Measurements from ENCODE around the gene FAM50A. TPM values are rescaled to one million over a fixed set of nuclear protein-coding genes. Genes with fewer than 3 reads are reported as not detected.
"Not testable (repeated sequence)": the region's sequence is repeated elsewhere in the genome, so short reads cannot be mapped to it uniquely, and the experiment has no call there.

The FAM50A gene
- total RNA-seq, 4 donors from 2014 or later: 47.7 to 63.5 (median 56.7) TPM

DNA sequence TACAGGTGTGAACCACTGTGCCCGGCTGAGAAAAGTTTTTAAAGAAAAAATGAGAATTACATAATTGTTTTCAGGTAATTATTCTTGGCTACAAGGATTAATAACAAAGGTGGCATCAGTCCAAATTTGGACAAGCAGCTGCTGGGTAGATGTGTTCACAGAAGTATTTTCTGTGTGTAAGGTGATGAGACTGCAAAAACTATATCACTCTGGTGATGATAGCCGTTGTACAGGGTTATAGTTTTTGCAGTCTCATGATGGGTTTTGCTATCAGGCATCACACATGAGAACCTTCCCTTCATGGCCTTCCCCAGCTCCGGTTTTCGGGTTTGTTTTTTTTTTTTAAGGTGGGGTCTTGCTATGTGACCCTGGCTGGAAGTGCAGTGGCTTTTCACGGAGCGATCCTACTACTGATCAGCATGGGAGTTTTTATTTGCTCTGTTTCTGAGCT, 51.6 kb downstream of the FAM50A start:
- Histone ChIP-seq H3K4me1 (peaks cover 0 to 4% (median 0%) of the 10 kb centered on the region in 4 donors), H3K9me3 (no peaks in the 10 kb centered on the region), H3K27ac (replicated peaks in 1 of 4) (no peak overlapping the region), H3K4me3 (no peak overlapping the region), H3K27me3 (no peaks in the 10 kb centered on the region), H3K36me3 (no peaks in the 10 kb centered on the region)
- 87% methylated on average over 6 of the region's 6 CpGs for WGBS
- intact Hi-C loops (cut with DNase I): no loop called here
- TF ChIP-seq, protein P1, sequence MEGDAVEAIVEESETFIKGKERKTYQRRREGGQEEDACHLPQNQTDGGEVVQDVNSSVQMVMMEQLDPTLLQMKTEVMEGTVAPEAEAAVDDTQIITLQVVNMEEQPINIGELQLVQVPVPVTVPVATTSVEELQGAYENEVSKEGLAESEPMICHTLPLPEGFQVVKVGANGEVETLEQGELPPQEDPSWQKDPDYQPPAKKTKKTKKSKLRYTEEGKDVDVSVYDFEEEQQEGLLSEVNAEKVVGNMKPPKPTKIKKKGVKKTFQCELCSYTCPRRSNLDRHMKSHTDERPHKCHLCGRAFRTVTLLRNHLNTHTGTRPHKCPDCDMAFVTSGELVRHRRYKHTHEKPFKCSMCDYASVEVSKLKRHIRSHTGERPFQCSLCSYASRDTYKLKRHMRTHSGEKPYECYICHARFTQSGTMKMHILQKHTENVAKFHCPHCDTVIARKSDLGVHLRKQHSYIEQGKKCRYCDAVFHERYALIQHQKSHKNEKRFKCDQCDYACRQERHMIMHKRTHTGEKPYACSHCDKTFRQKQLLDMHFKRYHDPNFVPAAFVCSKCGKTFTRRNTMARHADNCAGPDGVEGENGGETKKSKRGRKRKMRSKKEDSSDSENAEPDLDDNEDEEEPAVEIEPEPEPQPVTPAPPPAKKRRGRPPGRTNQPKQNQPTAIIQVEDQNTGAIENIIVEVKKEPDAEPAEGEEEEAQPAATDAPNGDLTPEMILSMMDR (IDR thresholded peaks at IDR 0.05): no peak
- TF ChIP-seq EP300 (IDR thresholded peaks at IDR 0.05) (no peak), POLR2AphosphoS5 (IDR thresholded peaks at IDR 0.05) (no peak), POLR2A (IDR thresholded peaks at IDR 0.05; ENCODE audit: low read depth) (no peak)
- no peak for DNase-seq (ENCODE audit: extremely low spot score)

DNA sequence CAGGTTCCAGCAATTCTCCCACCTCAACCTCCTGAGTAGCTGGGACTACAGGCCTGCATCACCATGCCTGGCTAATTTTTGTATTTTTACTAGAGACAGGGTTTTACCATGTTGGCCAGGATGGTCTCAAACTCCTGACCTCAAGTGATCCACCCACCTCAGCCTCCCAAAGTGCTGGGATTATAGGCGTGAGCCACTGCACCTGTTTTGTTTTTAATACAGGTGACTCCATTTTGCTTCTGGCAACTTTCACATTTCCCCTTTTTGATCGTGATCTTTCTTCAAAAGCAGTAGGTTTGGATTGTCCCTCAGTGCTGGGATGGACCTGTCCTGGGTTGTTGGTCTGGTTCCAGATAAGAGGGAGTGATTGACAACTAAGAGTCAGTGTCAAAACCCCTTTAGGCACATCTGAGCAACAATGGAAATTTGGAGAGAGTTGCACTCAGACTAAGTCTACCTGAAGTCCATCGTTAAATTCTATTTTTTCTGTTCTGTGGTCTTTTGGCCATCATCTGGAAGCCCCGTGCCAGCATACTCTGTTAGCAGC, 52.7 kb downstream of the FAM50A start:
- WGBS: 69% methylated on average over 4 of the region's 4 CpGs

More for the DNA sequence above, 52.7 kb downstream of the FAM50A start:
- H3K36me3 ChIP-seq; H3K9me3 ChIP-seq; H3K27me3 ChIP-seq; DNase-seq (ENCODE audit: extremely low spot score); intact Hi-C loops (cut with DNase I); H3K27ac ChIP-seq (replicated peaks in 1 of 4); H3K4me1 ChIP-seq; H3K4me3 ChIP-seq: not testable (repeated sequence)

Small RNA genes within 50 kb of the gene (small RNA-seq; reads per million reads assigned to genes)
- gene MIR6858: 0 to 2.0 (median 0.17) reads per million in 3 donors
- 0 reads per million in 3 donors for gene RN7SL697P
- 0 reads per million in 3 donors for gene SNORA70

Other genes starting within 250 kb of the FAM50A start
- gene OPN1MW2, start 224.4 kb upstream of the FAM50A start, total RNA-seq: not detected
- gene OPN1MW3, start 186.6 kb upstream of the FAM50A start, total RNA-seq: not detected
- gene TEX28, start 149.0 kb upstream of the FAM50A start, total RNA-seq: not detected
- gene TKTL1, start 148.3 kb upstream of the FAM50A start, total RNA-seq: not detected
- gene FLNA, start 69.5 kb upstream of the FAM50A start, total RNA-seq: over 10,000 TPM in 3 of 4 donors, 1,000 to 10,000 TPM in 1; 8,941 to 16,544 (median 12,362) TPM
- 10 to 100 TPM; 37.0 to 64.7 (median 57.7) TPM for gene EMD, start 64.8 kb upstream of the FAM50A start, total RNA-seq
- 1,000 to 10,000 TPM; 2,150 to 7,554 (median 4,519) TPM for gene RPL10, start 45.8 kb upstream of the FAM50A start, total RNA-seq
- 10 to 100 TPM; 19.9 to 24.3 (median 22.6) TPM for gene DNASE1L1, start 34.9 kb upstream of the FAM50A start, total RNA-seq
- gene TAFAZZIN, start 32.6 kb upstream of the FAM50A start, total RNA-seq: 10 to 100 TPM; 18.6 to 43.6 (median 32.5) TPM
- gene ATP6AP1, start 15.5 kb upstream of the FAM50A start, total RNA-seq: 10 to 100 TPM; 27.4 to 67.2 (median 34.7) TPM
- 100 to 1,000 TPM; 105 to 148 (median 128) TPM for gene GDI1, start 7.0 kb upstream of the FAM50A start, total RNA-seq
- gene PLXNA3, start 14.1 kb downstream of the FAM50A start, total RNA-seq: 10 to 100 TPM in 1 of 4 donors, 1 to 10 TPM in 3; 2.2 to 17.9 (median 4.3) TPM
- 10 to 100 TPM; 14.1 to 21.7 (median 16.9) TPM for gene LAGE3, start 35.1 kb downstream of the FAM50A start, total RNA-seq
- gene UBL4A, start 42.5 kb downstream of the FAM50A start, total RNA-seq: 10 to 100 TPM; 41.7 to 75.8 (median 57.9) TPM
- 10 to 100 TPM; 24.5 to 44.9 (median 38.1) TPM for gene SLC10A3, start 46.5 kb downstream of the FAM50A start, total RNA-seq
- gene FAM3A, start 72.1 kb downstream of the FAM50A start, total RNA-seq: 10 to 100 TPM; 34.9 to 49.4 (median 40.4) TPM
- 10 to 100 TPM; 22.0 to 43.8 (median 27.3) TPM for gene G6PD, start 102.7 kb downstream of the FAM50A start, total RNA-seq
- 10 to 100 TPM; 12.0 to 18.3 (median 17.3) TPM for gene IKBKG, start 103.5 kb downstream of the FAM50A start, total RNA-seq
- not detected for gene CTAG1A, start 141.0 kb downstream of the FAM50A start, total RNA-seq
- gene CTAG1B, start 175.1 kb downstream of the FAM50A start, total RNA-seq: not detected
- not detected for gene CTAG2, start 209.4 kb downstream of the FAM50A start, total RNA-seq

Measured in esophagus muscularis mucosa (tissue), 4 donors.